GM13976 (cell line): ENCODE data around the gene RSPRY1.
"Not testable (repeated sequence)": the region's sequence is repeated elsewhere in the genome, so short reads cannot be mapped to it uniquely, and the experiment has no call there.

Source experiments
- DNase-seq: peaks from one replicate; pipeline ENCODE4 v3.0.0; 2012; ENCODE audit warnings: low spot score
- in situ Hi-C: fragments of 300-500 bp; cut with MboI; formaldehyde crosslinking; loops from one replicate; pipeline ENCODE4 v1.12.0; 2022; ENCODE audit warnings: low sequenced_read_pairs, mixed read lengths, inconsistent platforms; ENCODE audit not compliant: unreplicated experiment
- TF ChIP-seq, protein P1 (sequence below): IDR thresholded peaks from 2 replicates; pipeline ENCODE4 v1.5.1; 2012; ENCODE audit warnings: borderline replicate concordance, mild to moderate bottlenecking; ENCODE audit not compliant: insufficient read depth; ENCODE audit errors: extremely low read depth, missing control alignments, control extremely low read depth

RSPRY1 gene

DNA sequence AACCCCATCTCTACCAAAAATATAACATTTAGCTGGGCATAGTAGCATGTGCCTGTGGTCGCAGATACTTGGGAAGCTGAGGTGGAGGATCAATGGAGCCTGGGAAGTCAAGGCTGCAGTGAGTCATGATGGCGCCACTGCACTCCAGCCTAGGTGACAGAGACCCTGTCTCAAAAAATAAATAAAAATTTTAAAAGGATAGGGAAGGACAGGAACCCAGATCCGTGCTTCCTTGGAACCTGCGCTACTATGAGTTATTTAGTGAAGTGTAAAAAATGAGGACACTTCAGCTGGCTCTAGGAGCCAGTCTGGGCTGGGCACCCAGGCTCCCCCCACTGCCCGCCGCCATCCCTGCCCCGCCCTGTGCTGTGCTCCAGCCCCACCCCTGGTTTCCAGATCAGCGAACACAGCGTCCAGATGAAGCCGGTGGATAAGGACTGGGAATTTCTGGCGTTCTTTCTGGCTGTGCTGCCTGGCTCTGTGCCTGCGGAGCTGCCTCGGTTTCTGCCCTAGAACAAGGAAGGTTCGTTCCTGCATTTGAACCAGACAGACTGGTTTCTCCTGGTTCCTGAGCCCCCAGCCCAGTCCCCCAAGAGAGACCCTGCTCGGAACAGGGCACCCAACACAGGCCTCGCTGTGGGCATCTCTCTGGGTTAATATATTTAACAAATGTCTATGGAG, 79.9 kb downstream of the RSPRY1 start:
- TF ChIP-seq, protein P1, sequence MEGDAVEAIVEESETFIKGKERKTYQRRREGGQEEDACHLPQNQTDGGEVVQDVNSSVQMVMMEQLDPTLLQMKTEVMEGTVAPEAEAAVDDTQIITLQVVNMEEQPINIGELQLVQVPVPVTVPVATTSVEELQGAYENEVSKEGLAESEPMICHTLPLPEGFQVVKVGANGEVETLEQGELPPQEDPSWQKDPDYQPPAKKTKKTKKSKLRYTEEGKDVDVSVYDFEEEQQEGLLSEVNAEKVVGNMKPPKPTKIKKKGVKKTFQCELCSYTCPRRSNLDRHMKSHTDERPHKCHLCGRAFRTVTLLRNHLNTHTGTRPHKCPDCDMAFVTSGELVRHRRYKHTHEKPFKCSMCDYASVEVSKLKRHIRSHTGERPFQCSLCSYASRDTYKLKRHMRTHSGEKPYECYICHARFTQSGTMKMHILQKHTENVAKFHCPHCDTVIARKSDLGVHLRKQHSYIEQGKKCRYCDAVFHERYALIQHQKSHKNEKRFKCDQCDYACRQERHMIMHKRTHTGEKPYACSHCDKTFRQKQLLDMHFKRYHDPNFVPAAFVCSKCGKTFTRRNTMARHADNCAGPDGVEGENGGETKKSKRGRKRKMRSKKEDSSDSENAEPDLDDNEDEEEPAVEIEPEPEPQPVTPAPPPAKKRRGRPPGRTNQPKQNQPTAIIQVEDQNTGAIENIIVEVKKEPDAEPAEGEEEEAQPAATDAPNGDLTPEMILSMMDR, result no peak
- no peak for DNase-seq
- in situ Hi-C loops, result no loop called here

DNA sequence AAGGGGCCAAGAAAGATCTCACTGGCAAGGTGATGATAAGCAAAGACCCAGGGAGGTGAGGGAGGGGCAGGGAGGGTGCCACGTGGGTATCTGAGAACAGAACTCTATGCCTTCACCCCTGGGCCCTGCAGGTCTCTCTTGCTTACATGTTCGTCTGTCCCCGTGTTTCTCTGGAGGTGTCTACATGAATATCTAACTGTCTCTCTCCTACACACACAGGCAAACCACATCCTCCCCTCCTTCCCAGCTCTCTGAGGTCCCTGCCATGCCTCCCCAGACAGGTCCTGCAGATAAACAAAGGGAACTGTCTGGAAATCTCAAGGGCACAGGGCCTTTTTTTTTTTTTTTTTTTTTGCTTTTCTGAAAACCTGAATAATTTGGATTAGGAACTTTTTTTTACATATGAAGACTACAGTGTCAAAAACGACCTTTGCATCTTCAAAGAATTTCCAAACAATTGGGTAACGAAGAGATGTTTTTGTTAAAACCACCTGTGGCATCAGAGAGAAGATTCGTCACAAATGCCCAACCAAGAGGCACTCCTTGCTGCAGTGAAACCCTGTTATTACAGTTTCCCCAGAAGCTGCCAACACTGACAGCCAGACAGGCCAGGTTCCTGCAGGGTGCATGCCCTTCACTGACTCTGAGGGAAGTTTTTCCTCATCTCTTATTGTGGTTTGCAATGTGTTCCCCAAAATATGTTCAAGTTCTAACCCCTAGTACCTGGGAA, 80.6 kb downstream of the RSPRY1 start:
- TF ChIP-seq, protein P1, result no peak
- DNase-seq, result peak; percentile 42
- in situ Hi-C loops, result no loop called here

DNA sequence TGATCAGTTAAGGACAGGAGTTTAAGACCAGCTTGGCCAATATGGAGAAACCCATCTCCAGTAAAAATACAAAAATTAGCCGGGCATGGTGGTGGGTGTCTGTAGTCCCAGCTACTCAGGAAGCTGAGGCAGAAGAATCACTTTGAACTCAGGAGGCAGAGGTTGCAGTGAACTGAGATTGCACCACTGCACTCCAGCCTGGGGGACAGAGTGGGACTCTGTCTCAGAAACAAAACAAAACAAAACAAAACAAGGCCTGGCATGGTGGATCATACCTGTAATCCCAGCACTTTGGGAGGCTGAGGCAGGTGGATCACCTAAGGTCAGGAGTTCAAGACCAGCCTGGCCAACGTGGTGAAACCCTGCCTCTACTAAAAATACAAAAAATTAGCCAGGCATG, 81.2 kb downstream of the RSPRY1 start:
- DNase-seq, in situ Hi-C loops: not testable (repeated sequence)

DNA sequence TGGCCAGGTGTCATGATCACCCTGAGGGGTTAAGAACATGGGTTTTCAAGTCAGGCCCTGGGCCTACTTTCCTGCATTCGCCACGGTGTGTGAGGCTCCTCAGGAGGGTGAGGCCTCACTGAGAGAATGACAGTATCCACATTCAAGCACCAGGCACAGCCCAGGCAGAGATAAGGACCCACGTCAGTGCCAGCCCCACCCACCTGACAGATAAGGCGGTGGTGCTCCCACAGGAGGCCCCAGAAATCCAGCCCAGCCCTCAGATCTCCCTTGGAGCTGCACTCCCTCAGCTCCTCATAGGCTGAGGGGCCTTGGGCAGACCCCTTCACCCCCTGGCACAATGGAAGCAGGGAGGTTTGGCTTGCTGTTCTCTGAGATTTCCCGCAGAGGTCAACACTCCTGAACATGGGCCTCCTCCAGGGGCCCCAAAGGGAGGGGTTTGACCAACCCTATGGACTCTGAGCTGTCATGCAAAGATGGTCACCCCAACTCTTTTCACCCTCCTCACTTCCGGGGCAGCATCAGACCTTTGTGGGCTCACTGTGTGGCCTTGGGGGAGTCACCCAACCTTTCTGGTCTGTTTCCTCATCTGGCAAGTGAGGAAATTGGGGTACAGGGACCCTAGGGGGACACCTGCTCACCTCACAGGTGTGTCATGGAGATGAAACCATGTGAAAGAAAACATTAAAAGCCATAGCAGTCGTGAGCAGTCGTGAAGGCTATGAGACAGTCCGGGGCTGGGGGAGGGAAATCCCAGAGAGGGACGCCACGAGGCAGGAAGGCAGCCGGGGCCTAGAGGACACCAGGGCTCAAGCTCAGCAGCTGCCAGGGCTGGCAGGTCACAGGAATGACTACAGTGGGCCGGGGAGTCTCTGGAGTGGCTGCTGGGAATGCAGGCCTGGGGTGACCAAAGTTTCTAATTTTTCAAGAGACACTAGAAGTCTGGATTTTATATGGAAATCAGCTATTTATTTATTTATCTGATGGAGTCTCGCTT, 83.0 kb downstream of the RSPRY1 start:
- TF ChIP-seq, protein P1, result no peak
- in situ Hi-C loops, result no loop called here
- peak; percentile 24 for DNase-seq

DNA sequence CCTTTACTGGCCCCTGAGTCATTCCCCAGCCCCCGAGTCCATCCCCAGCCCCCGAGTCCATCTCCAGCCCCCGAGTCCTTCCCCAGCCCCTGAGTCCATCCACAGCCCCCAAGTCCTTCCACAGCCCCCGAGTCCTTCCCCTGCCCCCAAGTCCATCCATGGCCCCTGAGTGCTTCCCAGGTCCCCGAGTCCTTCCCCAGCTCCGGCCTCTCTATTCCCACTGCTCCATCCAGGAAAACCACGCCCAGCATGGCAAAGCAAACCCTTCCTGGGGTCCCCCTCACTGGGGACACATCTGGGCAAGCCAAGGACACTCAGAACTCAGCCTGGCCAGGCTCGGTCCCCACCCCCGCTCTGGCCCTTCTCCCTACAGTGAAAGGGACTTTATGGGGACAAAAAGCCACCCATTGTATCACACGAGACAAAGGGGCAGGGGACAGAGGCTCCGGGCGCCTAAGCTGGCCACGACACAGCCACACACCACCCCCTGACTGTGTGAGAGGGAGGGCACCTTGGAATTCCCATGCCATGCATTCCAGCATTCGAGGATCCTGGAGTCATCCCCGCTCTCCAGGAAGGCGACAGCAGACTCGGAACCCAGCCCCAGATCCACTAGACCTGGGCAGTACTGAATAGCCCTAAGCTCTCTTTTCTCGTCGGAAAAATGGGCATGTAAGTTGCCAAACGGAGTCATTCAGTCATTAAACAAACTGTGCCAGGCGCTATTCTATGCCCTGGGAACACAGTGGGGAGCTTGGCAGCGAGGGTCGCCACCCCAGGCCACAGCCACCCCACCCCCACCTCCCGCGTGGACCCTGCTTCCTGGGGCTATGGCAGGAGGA, 84.3 kb downstream of the RSPRY1 start:
- TF ChIP-seq, protein P1, result no peak
- DNase-seq, result peak; percentile 29
- in situ Hi-C loops, result no loop called here

DNA sequence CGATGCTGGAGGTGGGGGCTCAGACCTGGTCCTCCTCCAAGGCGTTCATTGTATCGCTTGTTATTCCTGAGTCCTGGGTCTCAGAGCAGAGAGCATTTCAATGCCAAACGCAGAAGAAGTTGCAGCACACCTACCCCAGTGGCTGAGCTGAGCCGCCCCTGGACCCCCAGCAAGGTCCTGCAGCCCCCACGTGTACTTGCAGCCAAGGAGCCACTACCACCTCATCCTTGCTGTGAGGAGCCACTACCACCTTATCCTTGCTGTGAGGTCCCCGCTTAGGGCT, 84.9 kb downstream of the RSPRY1 start:
- TF ChIP-seq, protein P1, result no peak
- in situ Hi-C loops, result no loop called here
- DNase-seq, result no peak
